PC-9 (cell line): Measurements from ENCODE around the gene LTA.

ENCODE experiments used
- CTCF ChIP-seq: fragments of 200-600 bp; sonication (generic); conservative IDR thresholded peaks from 2 replicates; pipeline ENCODE4 v1.6.1; 2017; ENCODE audit warnings: mixed run types, antibody characterized with exemption, mild to moderate bottlenecking, moderate library complexity
- EZH2 ChIP-seq: fragments of 200-600 bp; sonication (generic); IDR thresholded peaks from 2 replicates; pipeline ENCODE4 v1.8.0; 2017; ENCODE audit warnings: antibody characterized with exemption, low read depth

- TF ChIP-seq EZH2 (no peak), CTCF (no peak)
Observed at GRCh38 chr6:31567531-31568370, 4.3 kb upstream of the LTA start.
